MCF 10A (cell line): ENCODE results near the gene SLC22A5. TPM values are rescaled to one million over a fixed set of nuclear protein-coding genes. Genes with fewer than 3 reads are reported as not detected.

Source experiments
- BruUV-seq: library from RNA; stranded (reverse); fragments of 400-500 nt; replicated peaks from 2 replicates; lab custom pipeline; 2021; lab: Mats Ljungman, UMichigan
- CTCF ChIA-PET: fragments of 300-600 bp; sonication (Branson Sonifier 250); formaldehyde crosslinking; extraction: SDS; loops from one replicate; lab custom pipeline; 2021; ENCODE audit warnings: antibody characterized with exemption, inconsistent platforms; lab: Yijun Ruan, JAX
- POLR2A ChIA-PET: fragments of 300-600, 350-650 bp; sonication (Branson Sonifier 250); formaldehyde crosslinking; extraction: SDS; loops from one replicate; lab custom pipeline; 2020; ENCODE audit warnings: antibody characterized with exemption, inconsistent platforms; lab: Yijun Ruan, JAX
- DNase-seq: peaks from one replicate; pipeline ENCODE4 v3.0.0-alpha.2; 2018; ENCODE audit not compliant: unreplicated experiment
- H3K27ac Mint-ChIP-seq: one replicate; pipeline ENCODE4 v1.8.0; 2022; ENCODE audit warnings: mild to moderate bottlenecking, low read depth, mixed read lengths; ENCODE audit not compliant: unreplicated experiment
- H3K27me3 Mint-ChIP-seq: one replicate; pipeline ENCODE4 v1.8.0; 2022; ENCODE audit warnings: mixed read lengths; ENCODE audit not compliant: insufficient read depth, unreplicated experiment
- H3K36me3 Mint-ChIP-seq: one replicate; pipeline ENCODE4 v1.8.0; 2022; ENCODE audit warnings: mild to moderate bottlenecking, moderate library complexity, mixed read lengths; ENCODE audit not compliant: insufficient read depth, unreplicated experiment
- H3K4me1 Mint-ChIP-seq: one replicate; pipeline ENCODE4 v1.8.0; 2022; ENCODE audit warnings: mixed read lengths; ENCODE audit not compliant: insufficient read depth, unreplicated experiment
- H3K4me3 Mint-ChIP-seq: one replicate; pipeline ENCODE4 v1.8.0; 2022; ENCODE audit warnings: mild to moderate bottlenecking, moderate library complexity, mixed read lengths; ENCODE audit not compliant: unreplicated experiment
- H3K9me3 Mint-ChIP-seq: one replicate; pipeline ENCODE4 v1.8.0; 2022; ENCODE audit warnings: mixed read lengths; ENCODE audit not compliant: unreplicated experiment
- CTCF ChIP-seq: fragments of 200-600 bp; IDR thresholded peaks from one replicate; pipeline ENCODE4 v1.8.0; 2022; ENCODE audit warnings: antibody characterized with exemption, mild to moderate bottlenecking; ENCODE audit not compliant: unreplicated experiment
- intact Hi-C: fragments of 100-400 bp; cut with micrococcal nuclease; formaldehyde crosslinking; loops from 2 replicates; pipeline ENCODE4 v1.14.1; 2022
- total RNA-seq: library from RNA; stranded (reverse); gene quantifications from 2 replicates; pipeline ENCODE4 v1.2.3, GENCODE V29; 2022

SLC22A5 gene
- total RNA-seq, 1 experiment from 2014 or later, result 167 TPM

DNA sequence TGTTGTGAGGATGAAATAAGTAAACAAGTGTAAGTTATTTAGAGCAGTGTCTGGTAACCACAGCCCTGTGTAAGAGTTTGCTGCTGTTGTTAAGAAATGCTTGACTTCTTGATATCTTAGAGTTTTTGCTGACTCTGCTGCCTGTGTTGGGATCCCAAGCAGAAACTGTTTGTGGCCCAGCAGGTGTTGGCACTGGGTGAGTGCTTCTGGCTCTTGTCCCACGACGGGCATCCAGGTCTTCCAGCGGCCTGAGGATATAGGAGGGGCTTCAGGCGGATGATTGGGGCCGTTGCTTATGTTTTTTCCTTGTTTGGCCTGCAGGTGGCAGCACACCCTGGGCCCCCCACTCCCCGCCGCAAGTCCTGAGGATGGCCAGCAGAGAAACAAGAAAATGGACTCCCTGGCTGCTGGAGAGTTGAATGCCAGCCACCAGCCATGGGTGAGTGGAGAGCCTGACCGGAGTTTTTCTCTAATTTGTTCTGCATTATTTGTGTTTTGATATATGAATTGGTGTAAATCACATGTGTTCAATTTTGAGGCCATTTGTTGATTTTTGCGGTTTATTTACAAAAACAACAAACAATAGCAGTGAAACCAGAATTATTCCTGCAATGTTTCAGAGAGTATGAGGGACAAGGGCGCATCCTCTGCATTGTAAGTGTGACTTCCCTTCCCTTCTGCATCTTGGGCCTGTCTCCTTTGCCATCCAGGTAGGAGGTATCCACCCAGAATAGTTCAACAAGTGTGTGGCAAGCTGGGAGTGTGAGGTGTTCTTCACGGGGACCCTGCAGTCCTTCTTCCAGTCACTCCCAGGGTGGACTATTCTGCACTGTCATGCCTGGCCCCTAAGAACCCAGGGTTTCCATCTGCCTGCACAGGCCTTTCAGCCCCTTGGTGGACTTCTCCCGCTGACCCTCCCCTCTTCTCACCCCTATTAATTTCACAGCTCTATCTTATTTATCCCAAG is 50.3 kb downstream of the SLC22A5 start:
- BruUV-seq, result no TSS peak
- ChIA-PET CTCF (interaction anchor here (0.5 to 5.5 kb wide), 36 partner anchors 9 to 1565 kb away, joined by 3 to 89 read pairs (median 4); partner anchors contain the start of gene IRF1), POLR2A (interaction anchor here (0.6 to 5.3 kb wide), 14 partner anchors 9 to 315 kb away, joined by 3 to 78 read pairs (median 4); partner anchors contain the start of gene IRF1)
- Mint-ChIP-seq H3K4me3 (no peak overlapping the region), H3K4me1 (peaks cover 35% of the 10 kb centered on the region), H3K36me3 (no peaks in the 10 kb centered on the region), H3K9me3 (no peaks in the 10 kb centered on the region), H3K27ac (peak overlapping the region; percentile 17), H3K27me3 (no peaks in the 10 kb centered on the region)
- DNase-seq, result peak; percentile 87
- intact Hi-C loops, result loop anchor here (1.0 to 2.0 kb wide), 6 partner anchors 33 to 82 kb away; partner anchors contain the start of gene IRF1
- peak; percentile 97 for TF ChIP-seq CTCF

DNA sequence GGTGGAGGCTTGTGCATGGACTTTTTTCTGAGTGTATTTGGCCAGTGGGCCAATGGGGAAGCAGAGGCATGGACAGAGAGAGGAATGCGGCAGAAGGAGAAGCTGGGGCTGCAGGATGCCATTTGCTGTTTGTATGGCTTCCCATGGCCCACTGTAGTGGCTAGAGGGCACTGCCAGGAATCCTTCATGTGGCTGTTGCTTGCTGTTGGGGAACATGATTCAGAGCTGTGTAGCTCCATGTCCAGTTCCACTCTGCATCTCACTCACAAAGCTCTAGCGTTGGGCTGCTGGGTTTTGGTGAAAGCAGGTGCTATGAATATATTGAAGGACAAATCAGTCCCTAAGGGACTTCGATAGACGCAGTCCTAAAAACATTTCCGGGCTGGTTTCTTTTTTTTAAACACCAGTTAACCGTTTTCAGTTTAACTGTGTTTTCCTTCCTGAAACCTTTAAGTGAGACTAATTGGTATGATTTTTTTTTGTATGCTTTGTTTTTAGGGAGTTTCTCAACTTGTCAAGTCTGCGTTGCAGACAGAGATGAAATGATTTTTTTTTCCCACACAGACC is 51.3 kb downstream of the SLC22A5 start:
- H3K27ac Mint-ChIP-seq, result peak overlapping the region; percentile 17
- H3K9me3 Mint-ChIP-seq, result no peaks in the 10 kb centered on the region
- no peak for DNase-seq
- H3K36me3 Mint-ChIP-seq, result no peaks in the 10 kb centered on the region
- CTCF ChIA-PET, result interaction anchor here (0.6 to 1.7 kb wide), 30 partner anchors 10 to 1564 kb away, joined by 3 to 23 read pairs (median 4); partner anchors contain the start of gene IRF1
- no TSS peak for BruUV-seq
- intact Hi-C loops, result no loop called here
- no peak overlapping the region for H3K4me3 Mint-ChIP-seq
- H3K27me3 Mint-ChIP-seq, result no peaks in the 10 kb centered on the region
- POLR2A ChIA-PET, result interaction anchor here (0.7 to 1.4 kb wide), 9 partner anchors 10 to 77 kb away, joined by 3 to 7 read pairs (median 4); partner anchors contain the start of gene IRF1
- H3K4me1 Mint-ChIP-seq, result peaks cover 40% of the 10 kb centered on the region
- TF ChIP-seq CTCF, result no peak

GRCh38 chr5:132421462-132421861 is 52.0 kb downstream of the SLC22A5 start:
- Mint-ChIP-seq H3K4me3 (no peak overlapping the region), H3K27ac (no peak overlapping the region), H3K4me1 (peaks cover 47% of the 10 kb centered on the region), H3K36me3 (peaks cover under 1% of the 10 kb centered on the region), H3K27me3 (no peaks in the 10 kb centered on the region), H3K9me3 (no peaks in the 10 kb centered on the region)
- TF ChIP-seq CTCF, result no peak
- no TSS peak for BruUV-seq
- intact Hi-C loops, result no loop called here
- DNase-seq, result peak; percentile 54
- CTCF ChIA-PET, result interaction anchor here (1.3 kb wide), 1 partner anchor 31 kb away, joined by 4 read pairs; no protein-coding TSS in a partner anchor
- POLR2A ChIA-PET, result interaction anchor here (7.7 kb wide), 1 partner anchor 75 kb away, joined by 52 read pairs; no protein-coding TSS in a partner anchor
